Stimulated activated CD4-positive, alpha-beta T cell treated with anti-CD3 and anti-CD28 coated beads, Interleukin-1b, Interleukin-23, amount 100 ng/mL, for 48 hours (primary cell): ENCODE measurements around the gene ACP4.
"Not testable (repeated sequence)": the region's sequence is repeated elsewhere in the genome, so short reads cannot be mapped to it uniquely, and the experiment has no call there.

Experiments used
- DNase-seq: peaks from one replicate; pipeline ENCODE4 v3.0.0-alpha.2; 2020

The ACP4 gene

GRCh38 chr19:50790396-50790795 lies at the start of gene ACP4:
Gene ACP4 (plus strand): TSS chr19:50790415. CDS start chr19:50790415, 0 bp downstream.
- DNase-seq = no peak

GRCh38 chr19:50741179-50741933 lies 48.9 kb upstream of the ACP4 start:
- no peak for DNase-seq

- no peak for DNase-seq
These were observed 46.7 kb upstream of the ACP4 start for GRCh38 chr19:50743537-50743936.

GRCh38 chr19:50745221-50745620 lies 45.0 kb upstream of the ACP4 start:
- DNase-seq = no peak

GRCh38 chr19:50747141-50747540 lies 43.1 kb upstream of the ACP4 start:
- DNase-seq = not testable (repeated sequence)

- DNase-seq = no peak
These were observed 40.7 kb upstream of the ACP4 start for GRCh38 chr19:50749490-50749889.

- no peak for DNase-seq
These were observed 40.2 kb upstream of the ACP4 start for GRCh38 chr19:50750010-50750409.

- DNase-seq = no peak
These were observed 36.3 kb upstream of the ACP4 start for GRCh38 chr19:50753879-50754278.

GRCh38 chr19:50756244-50756643 lies 34.0 kb upstream of the ACP4 start:
- not testable (repeated sequence) for DNase-seq

GRCh38 chr19:50757624-50758023 lies 32.6 kb upstream of the ACP4 start:
- not testable (repeated sequence) for DNase-seq

GRCh38 chr19:50759076-50759475 lies 31.1 kb upstream of the ACP4 start:
- not testable (repeated sequence) for DNase-seq

- DNase-seq = no peak
These were observed 30.3 kb upstream of the ACP4 start for GRCh38 chr19:50759886-50760285.

GRCh38 chr19:50761501-50761900 lies 28.7 kb upstream of the ACP4 start:
- DNase-seq = not testable (repeated sequence)

GRCh38 chr19:50763521-50763920 lies 26.7 kb upstream of the ACP4 start:
- DNase-seq = not testable (repeated sequence)

- no peak for DNase-seq
These were observed 25.8 kb upstream of the ACP4 start for GRCh38 chr19:50764409-50764808.

- DNase-seq = not testable (repeated sequence)
These were observed 23.5 kb upstream of the ACP4 start for GRCh38 chr19:50766746-50767145.

GRCh38 chr19:50767263-50767662 lies 23.0 kb upstream of the ACP4 start:
- DNase-seq = not testable (repeated sequence)

- DNase-seq = no peak
These were observed 21.9 kb upstream of the ACP4 start for GRCh38 chr19:50768277-50768676.

GRCh38 chr19:50770164-50770563 lies 20.1 kb upstream of the ACP4 start, which contains the start of gene GPR32:
Gene GPR32 (plus strand): TSS chr19:50770464. CDS start chr19:50770601, 137 bp downstream.
- DNase-seq = not testable (repeated sequence)

- DNase-seq = no peak
These were observed 19.3 kb upstream of the ACP4 start for GRCh38 chr19:50770888-50771287.

- DNase-seq = no peak
These were observed 17.7 kb upstream of the ACP4 start for GRCh38 chr19:50772476-50772875.

- not testable (repeated sequence) for DNase-seq
These were observed 17.3 kb upstream of the ACP4 start for GRCh38 chr19:50772912-50773311.

- DNase-seq = not testable (repeated sequence)
These were observed 16.8 kb upstream of the ACP4 start for GRCh38 chr19:50773454-50773853.

GRCh38 chr19:50776131-50776530 lies 14.1 kb upstream of the ACP4 start:
- no peak for DNase-seq

- no peak for DNase-seq
These were observed 13.0 kb upstream of the ACP4 start for GRCh38 chr19:50777261-50777660.
